TTC549 (cell line): ENCODE results near the gene PRRX2.
"Not testable (repeated sequence)": the region's sequence is repeated elsewhere in the genome, so short reads cannot be mapped to it uniquely, and the experiment has no call there.

Source experiments
- FAIRE-seq: peaks from 2 replicates; lab custom pipeline; 2012; peaks lifted over from hg19 to GRCh38; lab: Jason Lieb, UNC

Gene PRRX2

GRCh38 chr9:129761901-129762369 lies 96.5 kb downstream of the PRRX2 start:
- FAIRE-seq: no peak

- not testable (repeated sequence) for FAIRE-seq
These were observed 97.0 kb downstream of the PRRX2 start for GRCh38 chr9:129762370-129762984.

- FAIRE-seq: no peak
These were observed 97.8 kb downstream of the PRRX2 start for GRCh38 chr9:129762985-129763926.

- FAIRE-seq: no peak
These were observed 100.4 kb downstream of the PRRX2 start for GRCh38 chr9:129765764-129766317.

GRCh38 chr9:129768486-129768885 lies 103.0 kb downstream of the PRRX2 start:
- FAIRE-seq: no peak

GRCh38 chr9:129769669-129770068 lies 104.2 kb downstream of the PRRX2 start:
- no peak for FAIRE-seq

GRCh38 chr9:129770741-129771140 lies 105.3 kb downstream of the PRRX2 start:
- no peak for FAIRE-seq
